ENCODE data around the gene TXNDC9. TPM values are rescaled to one million over a fixed set of nuclear protein-coding genes. Genes with fewer than 3 reads are reported as not detected.
"Not testable (repeated sequence)": the region's sequence is repeated elsewhere in the genome, so short reads cannot be mapped to it uniquely, and the experiment has no call there.

TXNDC9 gene
- total and polyA plus RNA-seq, 12 donors: 13.0 to 26.7 (median 21.6) TPM

GRCh38 chr2:99317161-99317872 lies 18.8 kb downstream of the TXNDC9 start:
- no peak overlapping the region for H3K4me3 ChIP-seq
- peaks cover 0 to 62% (median 42%) of the 10 kb centered on the region in 9 donors for H3K36me3 ChIP-seq
- H3K27me3 ChIP-seq: no peaks in the 10 kb centered on the region
- DNase-seq (no peak), ATAC-seq (no peak)
- H3K27ac ChIP-seq: no peak overlapping the region
- 97 to 99% methylated on average over 9 of the region's 9 CpGs for WGBS, 2 donors
- TF ChIP-seq, protein P1, sequence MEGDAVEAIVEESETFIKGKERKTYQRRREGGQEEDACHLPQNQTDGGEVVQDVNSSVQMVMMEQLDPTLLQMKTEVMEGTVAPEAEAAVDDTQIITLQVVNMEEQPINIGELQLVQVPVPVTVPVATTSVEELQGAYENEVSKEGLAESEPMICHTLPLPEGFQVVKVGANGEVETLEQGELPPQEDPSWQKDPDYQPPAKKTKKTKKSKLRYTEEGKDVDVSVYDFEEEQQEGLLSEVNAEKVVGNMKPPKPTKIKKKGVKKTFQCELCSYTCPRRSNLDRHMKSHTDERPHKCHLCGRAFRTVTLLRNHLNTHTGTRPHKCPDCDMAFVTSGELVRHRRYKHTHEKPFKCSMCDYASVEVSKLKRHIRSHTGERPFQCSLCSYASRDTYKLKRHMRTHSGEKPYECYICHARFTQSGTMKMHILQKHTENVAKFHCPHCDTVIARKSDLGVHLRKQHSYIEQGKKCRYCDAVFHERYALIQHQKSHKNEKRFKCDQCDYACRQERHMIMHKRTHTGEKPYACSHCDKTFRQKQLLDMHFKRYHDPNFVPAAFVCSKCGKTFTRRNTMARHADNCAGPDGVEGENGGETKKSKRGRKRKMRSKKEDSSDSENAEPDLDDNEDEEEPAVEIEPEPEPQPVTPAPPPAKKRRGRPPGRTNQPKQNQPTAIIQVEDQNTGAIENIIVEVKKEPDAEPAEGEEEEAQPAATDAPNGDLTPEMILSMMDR (IDR thresholded peaks at IDR 0.05): no peak
- no peaks in the 10 kb centered on the region for H3K4me1 ChIP-seq
- peaks cover 0 to 17% (median 0%) of the 10 kb centered on the region in 11 donors for H3K9me3 ChIP-seq
- intact Hi-C loops (cut with DNase I): no loop called here

GRCh38 chr2:99301097-99301496 lies 35.0 kb downstream of the TXNDC9 start, which contains the start of gene LYG1:
TSS of gene LYG1 (minus strand) at chr2:99301197. CDS start at chr2:99295670, 5,527 bp downstream.
- H3K27me3 ChIP-seq; intact Hi-C loops (cut with DNase I); DNase-seq; H3K9me3 ChIP-seq; H3K4me1 ChIP-seq; ATAC-seq; H3K4me3 ChIP-seq; H3K27ac ChIP-seq: not testable (repeated sequence)
- WGBS, 2 donors: 89 to 90% methylated on average over 2 of the region's 2 CpGs
- peaks cover 0 to 41% (median 8%) of the 10 kb centered on the region in 9 donors for H3K36me3 ChIP-seq

GRCh38 chr2:99299580-99299979 lies 36.6 kb downstream of the TXNDC9 start:
- TF ChIP-seq, protein P1 (IDR thresholded peaks at IDR 0.05): no peak
- Histone ChIP-seq H3K27me3 (no peaks in the 10 kb centered on the region), H3K4me1 (no peaks in the 10 kb centered on the region), H3K9me3 (no peaks in the 10 kb centered on the region), H3K27ac (no peak overlapping the region), H3K4me3 (no peak overlapping the region), H3K36me3 (peaks cover 0 to 28% (median 8%) of the 10 kb centered on the region in 9 donors)
- intact Hi-C loops (cut with DNase I): no loop called here
- WGBS, 2 donors: 96 to 97% methylated on average over 7 of the region's 7 CpGs
- no peak for ATAC-seq
- no peak for DNase-seq

DNA sequence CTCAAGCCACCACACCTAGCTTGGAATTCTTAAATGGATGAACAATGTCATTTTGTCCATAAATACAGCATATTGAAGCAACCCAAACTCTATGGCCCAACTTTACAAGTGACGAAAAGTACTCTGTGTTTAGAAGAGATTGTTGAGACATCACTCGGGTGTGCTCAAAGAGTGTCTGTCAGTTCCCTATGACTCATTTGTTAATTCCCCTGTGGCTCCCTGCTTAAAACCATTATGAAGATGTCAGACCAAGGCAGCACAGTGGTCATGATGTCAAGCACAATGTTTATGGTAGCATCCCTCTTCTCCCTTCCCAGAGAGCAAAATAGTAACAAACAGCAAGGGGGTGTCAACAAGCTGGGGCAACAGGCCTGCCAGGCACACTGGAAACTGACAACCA lies 38.1 kb downstream of the TXNDC9 start:
- no peaks in the 10 kb centered on the region for H3K9me3 ChIP-seq
- 73 to 94% methylated on average over 2 of the region's 2 CpGs for WGBS, 2 donors
- no peaks in the 10 kb centered on the region for H3K4me1 ChIP-seq
- H3K27ac ChIP-seq: no peak overlapping the region
- no peak overlapping the region for H3K4me3 ChIP-seq
- H3K36me3 ChIP-seq: peaks cover 0 to 15% (median 5%) of the 10 kb centered on the region in 9 donors
- TF ChIP-seq, protein P1 (IDR thresholded peaks at IDR 0.05): no peak
- no peak for DNase-seq
- no peaks in the 10 kb centered on the region for H3K27me3 ChIP-seq
- peak in 1 of 8 donors; percentile 41 for ATAC-seq
- intact Hi-C loops (cut with DNase I): no loop called here

DNA sequence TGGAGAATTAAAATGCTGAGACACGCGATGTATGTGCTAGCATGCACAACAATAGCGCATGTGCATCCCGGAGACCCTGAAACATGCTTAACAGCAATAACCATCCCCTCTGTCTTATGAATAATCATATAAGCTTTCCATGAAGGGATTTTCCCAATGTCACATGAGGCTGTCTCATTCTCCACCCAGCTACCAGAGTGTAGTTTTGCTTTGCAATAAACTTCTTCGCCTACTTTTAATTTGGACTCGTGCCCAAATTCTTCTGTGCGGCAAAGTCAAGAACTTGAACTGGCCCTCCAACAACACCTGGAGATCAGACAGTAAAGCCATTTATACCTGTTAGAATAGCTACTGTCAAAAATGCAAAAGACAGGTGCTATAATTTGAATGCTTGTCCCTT lies 50.6 kb downstream of the TXNDC9 start:
- intact Hi-C loops (cut with DNase I): no loop called here

More for the DNA sequence above, 50.6 kb downstream of the TXNDC9 start:
- no peak overlapping the region for H3K4me3 ChIP-seq
- peaks cover 0 to 4% (median 0%) of the 10 kb centered on the region in 11 donors for H3K9me3 ChIP-seq
- no peaks in the 10 kb centered on the region for H3K27me3 ChIP-seq
- no peak overlapping the region for H3K27ac ChIP-seq
- TF ChIP-seq, protein P1 (IDR thresholded peaks at IDR 0.05): no peak
- no peaks in the 10 kb centered on the region for H3K4me1 ChIP-seq
- peaks cover 0 to 49% (median 6%) of the 10 kb centered on the region in 9 donors for H3K36me3 ChIP-seq
- DNase-seq (no peak), ATAC-seq (no peak)
- WGBS, 2 donors: 90 to 94% methylated on average over 7 of the region's 7 CpGs
